ENCODE measurements around the gene PIN1.

- no peak for TF ChIP-seq EZH2 (IDR thresholded peaks at IDR 0.05; ENCODE audit: insufficient read depth, low read length)
- TF ChIP-seq CTCF (IDR thresholded peaks at IDR 0.05; ENCODE audit: insufficient read depth, low read depth, low read length): no peak
Observed at GRCh38 chr19:9865732-9866501, 30.8 kb downstream of the PIN1 start.
